B cell (primary cell): Measurements from ENCODE around the gene PRLH. TPM values are rescaled to one million over a fixed set of nuclear protein-coding genes. Genes with fewer than 3 reads are reported as not detected.

Experiments used
- ATAC-seq: fragments of 200-7000 bp; cut with Tn5 transposase; one replicate; pipeline ENCODE4 v1.10.0; 2021; ENCODE audit warnings: low read depth, mild to moderate bottlenecking, moderate number of reproducible peaks, moderate library complexity
- CTCF ChIA-PET: fragments of 350-600 bp; sonication (Branson Sonifier 250); formaldehyde crosslinking; loops from one replicate; lab custom pipeline; 2021; ENCODE audit warnings: antibody characterized with exemption, inconsistent platforms; lab: Charles Lee
- POLR2A ChIA-PET: fragments of 350-600 bp; sonication (Branson Sonifier 250); formaldehyde crosslinking; loops from one replicate; lab custom pipeline; 2021; ENCODE audit warnings: antibody characterized with exemption; lab: Charles Lee
- DNase-seq: peaks from one replicate; pipeline ENCODE4 v3.0.0; 2013
- H2AFZ ChIP-seq: 2 replicates; pipeline ENCODE4 v1.6.1; 2012; ENCODE audit warnings: mild to moderate bottlenecking, low read depth, low read length; ENCODE audit not compliant: insufficient read depth, poor library complexity, severe bottlenecking
- H3K27ac ChIP-seq, 2 donors: 1 replicate in 1 of 2; 2 replicates in 1 of 2; pipeline ENCODE4 v1.5.1; 2012 to 2013; ENCODE audit warnings: low read length in 2 of 2, mild to moderate bottlenecking in 2 of 2, moderate library complexity in 1 of 2
- H3K27me3 ChIP-seq, 4 experiments: fragments of 200-600 bp in 1 of 4; sonication (generic) in 1 of 4; replicated peaks in 1 of 4; 1 replicate in 2 of 4; 2 replicates in 2 of 4; pipeline versions ENCODE4 v1.6.1 to v1.7.0; 2013 to 2016; ENCODE audit warnings: low read length in 3 of 4, mild to moderate bottlenecking in 2 of 4, mixed read lengths in 1 of 4, moderate library complexity in 1 of 4; ENCODE audit not compliant: insufficient read depth in 4 of 4, control insufficient read depth in 3 of 4; ENCODE audit errors: control extremely low read depth in 1 of 4
- H3K36me3 ChIP-seq, 2 experiments: replicated peaks in 1 of 2; 1 replicate in 1 of 2; 2 replicates in 1 of 2; pipeline versions ENCODE4 v1.6.1 to v1.7.1; 2013; ENCODE audit warnings: low read length in 1 of 2; ENCODE audit not compliant: insufficient read depth in 2 of 2, control insufficient read depth in 1 of 2; ENCODE audit errors: control extremely low read depth in 1 of 2, extremely low read depth in 1 of 2
- H3K4me1 ChIP-seq, 2 donors: fragments of 200-600 bp in 1 of 2; sonication (generic) in 1 of 2; 1 replicate in 1 of 2; 2 replicates in 1 of 2; pipeline versions ENCODE4 v1.5.1 to v1.6.1; 2013 to 2017; ENCODE audit warnings: low read length in 2 of 2; ENCODE audit not compliant: control insufficient read depth in 2 of 2, insufficient read depth in 2 of 2
- H3K4me2 ChIP-seq: replicated peaks from 2 replicates; pipeline ENCODE3; 2012; ENCODE audit warnings: mild to moderate bottlenecking, low read depth, low read length; ENCODE audit not compliant: poor library complexity, severe bottlenecking
- H3K4me3 ChIP-seq, 5 experiments: fragments of 200-600 bp in 1 of 5; sonication (generic) in 1 of 5; 1 replicate in 3 of 5; 2 replicates in 2 of 5; pipeline versions ENCODE4 v1.5.1 to v1.7.0; 2011 to 2016; ENCODE audit warnings: low read length in 4 of 5, mild to moderate bottlenecking in 4 of 5, low read depth in 2 of 5, control low read depth in 1 of 5, moderate library complexity in 1 of 5; ENCODE audit not compliant: insufficient read depth in 1 of 5; ENCODE audit errors: control extremely low read depth in 1 of 5, extremely low read depth in 1 of 5
- H3K79me2 ChIP-seq: fragments of 200-600 bp; sonication (generic); one replicate; pipeline ENCODE4 v1.6.0; 2016; ENCODE audit warnings: low read length; ENCODE audit not compliant: control insufficient read depth, insufficient read depth
- H3K9ac ChIP-seq: fragments of 200-600 bp; sonication (generic); 2 replicates; pipeline ENCODE4 v1.6.1; 2017; ENCODE audit warnings: mild to moderate bottlenecking, low read length, moderate library complexity
- H3K9me3 ChIP-seq, 3 donors: one replicate each; pipeline versions ENCODE4 v1.6.1 to v1.7.1; 2013; ENCODE audit warnings: low read length in 2 of 3; ENCODE audit not compliant: control insufficient read depth in 2 of 3, insufficient read depth in 1 of 3; ENCODE audit errors: control extremely low read depth in 1 of 3
- H4K20me1 ChIP-seq: 2 replicates; pipeline ENCODE4 v1.6.0; 2012; ENCODE audit warnings: mild to moderate bottlenecking, low read length; ENCODE audit not compliant: insufficient read depth, control insufficient read depth, poor library complexity, severe bottlenecking
- H3K27ac Mint-ChIP-seq: one replicate; pipeline ENCODE4 v1.8.0; 2021; ENCODE audit warnings: mixed read lengths
- H3K27me3 Mint-ChIP-seq: one replicate; pipeline ENCODE4 v1.8.0; 2021; ENCODE audit warnings: mixed read lengths
- H3K4me1 Mint-ChIP-seq: one replicate; pipeline ENCODE4 v1.8.0; 2021; ENCODE audit warnings: mixed read lengths
- H3K4me3 Mint-ChIP-seq: one replicate; pipeline ENCODE4 v1.8.0; 2021; ENCODE audit warnings: mixed read lengths
- H3K9me3 Mint-ChIP-seq: one replicate; pipeline ENCODE4 v1.8.0; 2022; ENCODE audit warnings: mixed read lengths; ENCODE audit not compliant: insufficient read depth
- CTCF ChIP-seq: fragments of 200-600 bp; IDR thresholded peaks from one replicate; pipeline ENCODE4 v1.8.0; 2022; ENCODE audit warnings: antibody characterized with exemption, mild to moderate bottlenecking
- EZH2 ChIP-seq: IDR thresholded peaks from 2 replicates; pipeline ENCODE4 v1.6.1; 2012; ENCODE audit warnings: borderline replicate concordance, low read depth, mild to moderate bottlenecking, moderate library complexity, low read length; ENCODE audit not compliant: insufficient read depth, poor library complexity, severe bottlenecking
- WGBS: methylation state at CpG from one replicate; pipeline ENCODE4 v1.1.5; 2013; ENCODE audit warnings: missing lambda C conversion rate; ENCODE audit not compliant: insufficient coverage; 5-methylcytosine and 5-hydroxymethylcytosine counted together
- intact Hi-C: fragments of 100-400 bp; cut with micrococcal nuclease; formaldehyde crosslinking; loops from one replicate; pipeline ENCODE4 v1.10.0; 2022
- polyA plus RNA-seq: library from polyadenylated mRNA; depleted of rRNA; stranded (reverse); fragments of >200 nt; gene quantifications from 2 replicates; pipeline ENCODE4 v1.2.3, GENCODE V29; 2012
- total RNA-seq, 2 donors: library from RNA; stranded (reverse); fragments of 120-200 nt in 1 of 2; gene quantifications; 1 replicate in 1 of 2; 2 replicates in 1 of 2; pipeline versions ENCODE4 v1.2.3 to v1.2.4, GENCODE V29; 2013 to 2022

Gene PRLH
- total and polyA plus RNA-seq, 2 donors (not counting 1 experiment from before 2014, with no cell fraction given): not detected

- Histone ChIP-seq H3K9ac (no peak overlapping the region), H3K9me3 (peaks cover 2 to 13% (median 11%) of the 10 kb centered on the region in 3 donors), H3K4me1 (no peaks in the 10 kb centered on the region), H3K79me2 (no peaks in the 10 kb centered on the region), H3K4me2 (no peak overlapping the region), H3K27me3 (peaks cover 0 to 11% (median 0%) of the 10 kb centered on the region in 4 experiments), H4K20me1 (no peaks in the 10 kb centered on the region), H2AFZ (no peak overlapping the region), H3K36me3 (no peaks in the 10 kb centered on the region), H3K27ac (no peak overlapping the region), H3K4me3 (no peak overlapping the region)
- ChIA-PET CTCF (interaction anchor here (3.7 kb wide), 1 partner anchor 15 kb away, joined by 19 read pairs; no protein-coding TSS in a partner anchor), POLR2A (no interaction called here)
- no peak for TF ChIP-seq CTCF
- no peak for TF ChIP-seq EZH2
- 61% methylated on average over 4 of the region's 4 CpGs for WGBS
- Mint-ChIP-seq H3K4me3 (no peak overlapping the region), H3K4me1 (no peaks in the 10 kb centered on the region), H3K27me3 (peaks cover 36% of the 10 kb centered on the region), H3K9me3 (no peaks in the 10 kb centered on the region), H3K27ac (no peak overlapping the region)
- no peak for DNase-seq
- intact Hi-C loops: no loop called here
- ATAC-seq: no peak
Measured at GRCh38 chr2:237557633-237558015, 8.8 kb upstream of the PRLH start.

- Histone ChIP-seq H4K20me1 (no peaks in the 10 kb centered on the region), H3K79me2 (no peaks in the 10 kb centered on the region), H3K27ac (no peak overlapping the region), H3K36me3 (no peaks in the 10 kb centered on the region), H3K4me3 (no peak overlapping the region), H3K4me1 (no peaks in the 10 kb centered on the region), H3K4me2 (no peak overlapping the region), H3K9me3 (peaks cover 2 to 12% (median 11%) of the 10 kb centered on the region in 3 donors), H3K9ac (no peak overlapping the region), H3K27me3 (peaks cover 0 to 9% (median 0%) of the 10 kb centered on the region in 4 experiments), H2AFZ (no peak overlapping the region)
- Mint-ChIP-seq H3K27ac (no peak overlapping the region), H3K4me3 (no peak overlapping the region), H3K4me1 (no peaks in the 10 kb centered on the region), H3K9me3 (no peaks in the 10 kb centered on the region), H3K27me3 (peaks cover 30% of the 10 kb centered on the region)
- POLR2A ChIA-PET: no interaction called here
- CTCF ChIA-PET: interaction anchor here (1.7 kb wide), 1 partner anchor 13 kb away, joined by 8 read pairs; no protein-coding TSS in a partner anchor
- ATAC-seq (no peak), DNase-seq (no peak)
- TF ChIP-seq CTCF (no peak), EZH2 (no peak)
- intact Hi-C loops: no loop called here
- WGBS: 81% methylated on average over 22 of the region's 22 CpGs
Measured at GRCh38 chr2:237558961-237559641, 7.3 kb upstream of the PRLH start.
